DND-41 (cell line): ENCODE measurements around the gene SMURF1.

Experiments
- EZH2 ChIP-seq: IDR thresholded peaks from 3 replicates; pipeline ENCODE4 v1.6.1; 2012; ENCODE audit warnings: borderline replicate concordance, low read depth, mild to moderate bottlenecking, moderate library complexity, low read length, inconsistent platforms; ENCODE audit not compliant: severe bottlenecking
- TF ChIP-seq, protein P1 (sequence below): IDR thresholded peaks from 2 replicates; pipeline ENCODE4 v1.5.1; 2012; ENCODE audit warnings: borderline replicate concordance, low read length, moderate library complexity, mild to moderate bottlenecking; ENCODE audit not compliant: poor library complexity, severe bottlenecking; ENCODE audit errors: extremely low read depth

- TF ChIP-seq EZH2 = no peak
- TF ChIP-seq, protein P1, sequence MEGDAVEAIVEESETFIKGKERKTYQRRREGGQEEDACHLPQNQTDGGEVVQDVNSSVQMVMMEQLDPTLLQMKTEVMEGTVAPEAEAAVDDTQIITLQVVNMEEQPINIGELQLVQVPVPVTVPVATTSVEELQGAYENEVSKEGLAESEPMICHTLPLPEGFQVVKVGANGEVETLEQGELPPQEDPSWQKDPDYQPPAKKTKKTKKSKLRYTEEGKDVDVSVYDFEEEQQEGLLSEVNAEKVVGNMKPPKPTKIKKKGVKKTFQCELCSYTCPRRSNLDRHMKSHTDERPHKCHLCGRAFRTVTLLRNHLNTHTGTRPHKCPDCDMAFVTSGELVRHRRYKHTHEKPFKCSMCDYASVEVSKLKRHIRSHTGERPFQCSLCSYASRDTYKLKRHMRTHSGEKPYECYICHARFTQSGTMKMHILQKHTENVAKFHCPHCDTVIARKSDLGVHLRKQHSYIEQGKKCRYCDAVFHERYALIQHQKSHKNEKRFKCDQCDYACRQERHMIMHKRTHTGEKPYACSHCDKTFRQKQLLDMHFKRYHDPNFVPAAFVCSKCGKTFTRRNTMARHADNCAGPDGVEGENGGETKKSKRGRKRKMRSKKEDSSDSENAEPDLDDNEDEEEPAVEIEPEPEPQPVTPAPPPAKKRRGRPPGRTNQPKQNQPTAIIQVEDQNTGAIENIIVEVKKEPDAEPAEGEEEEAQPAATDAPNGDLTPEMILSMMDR = no peak
Observed at GRCh38 chr7:99029466-99030435, 114.2 kb downstream of the SMURF1 start.
